ENCODE results near the gene DCAF11. TPM values are rescaled to one million over a fixed set of nuclear protein-coding genes. Genes with fewer than 3 reads are reported as not detected.
A peak's percentile ranks its signal among the peaks of the same experiment; 100 is the strongest.

Gene DCAF11
- total and polyA plus RNA-seq, 2 of the 13 experiments (the other 11 are each of a cell fraction or from before 2014, with no cell fraction given) = 150 to 257 TPM

GRCh38 chr14:24095271-24096068 is 19.1 kb upstream of the DCAF11 start (continued):
- TF ChIP-seq ZBTB10 (CRISPR knock-in tag; IDR thresholded peaks at IDR 0.05; ENCODE audit: borderline replicate concordance) (peak; percentile 23; the same call in 1 of the 2 replicates), ZNF567 (CRISPR knock-in tag; IDR thresholded peaks at IDR 0.05; ENCODE audit: borderline replicate concordance) (peak; percentile 95), ZNF251 (CRISPR knock-in tag; IDR thresholded peaks at IDR 0.05) (peak; percentile 97; the same call in 1 of the 2 replicates), ZKSCAN1 (IDR thresholded peaks at IDR 0.05; ENCODE audit: low read length) (peak; percentile 74), SP1 (IDR thresholded peaks at IDR 0.05) (no peak), SP1 (CRISPR knock-in tag; IDR thresholded peaks at IDR 0.05) (peak; percentile 82), GMEB2 (CRISPR knock-in tag; IDR thresholded peaks at IDR 0.05; ENCODE audit: low read depth) (no peak; the same call in 1 of the 2 replicates), POLR2A (IDR thresholded peaks at IDR 0.05; ENCODE audit: insufficient read depth in 1 of 2, low read depth in 2 of 2, low read length in 2 of 2) (peak in 1 of 2 experiments; percentile 98; a peak in 2 of 4 replicates), ZNF12 (CRISPR knock-in tag; IDR thresholded peaks at IDR 0.05) (peak; percentile 85), ZNF839 (CRISPR knock-in tag; IDR thresholded peaks at IDR 0.05; ENCODE audit: borderline replicate concordance) (no peak), ZFP41 (CRISPR knock-in tag; IDR thresholded peaks at IDR 0.05; ENCODE audit: borderline replicate concordance) (peak; percentile 98; the same call in 1 of the 2 replicates), ZNF543 (CRISPR knock-in tag; IDR thresholded peaks at IDR 0.05) (peak; percentile 98), JUNB (CRISPR knock-in tag; IDR thresholded peaks at IDR 0.05; ENCODE audit: borderline replicate concordance) (no peak), ZNF564 (CRISPR knock-in tag; IDR thresholded peaks at IDR 0.05) (no peak), ATF7-NPFF (CRISPR knock-in tag; IDR thresholded peaks at IDR 0.05; ENCODE audit: low read depth) (peak; percentile 99), MAZ (IDR thresholded peaks at IDR 0.05; ENCODE audit: borderline replicate concordance, low read depth, low read length) (peak; percentile 99), MAZ (CRISPR knock-in tag; IDR thresholded peaks at IDR 0.05; ENCODE audit: low read depth) (peak; percentile 99), KDM2A (CRISPR knock-in tag; IDR thresholded peaks at IDR 0.05; ENCODE audit: borderline replicate concordance, low read depth) (peak; percentile 97), ZNF274 (CRISPR knock-in tag; IDR thresholded peaks at IDR 0.05) (peak; percentile 99), PHB2 (IDR thresholded peaks at IDR 0.05; ENCODE audit: partially characterized antibody) (no peak), PLRG1 (conservative IDR thresholded peaks at IDR 0.05) (no peak)
- TF ChIP-seq, protein P1, sequence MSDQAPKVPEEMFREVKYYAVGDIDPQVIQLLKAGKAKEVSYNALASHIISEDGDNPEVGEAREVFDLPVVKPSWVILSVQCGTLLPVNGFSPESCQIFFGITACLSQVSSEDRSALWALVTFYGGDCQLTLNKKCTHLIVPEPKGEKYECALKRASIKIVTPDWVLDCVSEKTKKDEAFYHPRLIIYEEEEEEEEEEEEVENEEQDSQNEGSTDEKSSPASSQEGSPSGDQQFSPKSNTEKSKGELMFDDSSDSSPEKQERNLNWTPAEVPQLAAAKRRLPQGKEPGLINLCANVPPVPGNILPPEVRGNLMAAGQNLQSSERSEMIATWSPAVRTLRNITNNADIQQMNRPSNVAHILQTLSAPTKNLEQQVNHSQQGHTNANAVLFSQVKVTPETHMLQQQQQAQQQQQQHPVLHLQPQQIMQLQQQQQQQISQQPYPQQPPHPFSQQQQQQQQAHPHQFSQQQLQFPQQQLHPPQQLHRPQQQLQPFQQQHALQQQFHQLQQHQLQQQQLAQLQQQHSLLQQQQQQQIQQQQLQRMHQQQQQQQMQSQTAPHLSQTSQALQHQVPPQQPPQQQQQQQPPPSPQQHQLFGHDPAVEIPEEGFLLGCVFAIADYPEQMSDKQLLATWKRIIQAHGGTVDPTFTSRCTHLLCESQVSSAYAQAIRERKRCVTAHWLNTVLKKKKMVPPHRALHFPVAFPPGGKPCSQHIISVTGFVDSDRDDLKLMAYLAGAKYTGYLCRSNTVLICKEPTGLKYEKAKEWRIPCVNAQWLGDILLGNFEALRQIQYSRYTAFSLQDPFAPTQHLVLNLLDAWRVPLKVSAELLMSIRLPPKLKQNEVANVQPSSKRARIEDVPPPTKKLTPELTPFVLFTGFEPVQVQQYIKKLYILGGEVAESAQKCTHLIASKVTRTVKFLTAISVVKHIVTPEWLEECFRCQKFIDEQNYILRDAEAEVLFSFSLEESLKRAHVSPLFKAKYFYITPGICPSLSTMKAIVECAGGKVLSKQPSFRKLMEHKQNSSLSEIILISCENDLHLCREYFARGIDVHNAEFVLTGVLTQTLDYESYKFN (CRISPR knock-in tag; conservative IDR thresholded peaks at IDR 0.05) = peak; percentile 98
